Right renal pelvis (tissue), 4 donors: Measurements from ENCODE around the gene LOXL1. TPM values are rescaled to one million over a fixed set of nuclear protein-coding genes. Genes with fewer than 3 reads are reported as not detected.

Source experiments
- DNase-seq, 4 donors: peaks; one replicate each; pipeline ENCODE4 v3.0.0-alpha.2; 2013; ENCODE audit warnings: low read depth in 4 of 4, low spot score in 3 of 4, missing footprints in 1 of 4
- polyA plus RNA-seq, 4 donors: library from polyadenylated mRNA; unstranded; fragments of 120-200 nt; gene quantifications; one replicate each; pipeline ENCODE4 v1.2.1, GENCODE V29; 2013; ENCODE audit not compliant: insufficient read length in 4 of 4

The LOXL1 gene
- polyA plus RNA-seq: 10 to 100 TPM; 80.8 to 86.6 (median 85.0) TPM

- peak in 2 of 4 donors; percentile 58 to 72 for DNase-seq
Observed at GRCh38 chr15:73926219-73927002, at the start of gene LOXL1. Gene LOXL1, plus strand, starts transcription at chr15:73926462. Its CDS starts 322 bp downstream, at chr15:73926784.

DNA sequence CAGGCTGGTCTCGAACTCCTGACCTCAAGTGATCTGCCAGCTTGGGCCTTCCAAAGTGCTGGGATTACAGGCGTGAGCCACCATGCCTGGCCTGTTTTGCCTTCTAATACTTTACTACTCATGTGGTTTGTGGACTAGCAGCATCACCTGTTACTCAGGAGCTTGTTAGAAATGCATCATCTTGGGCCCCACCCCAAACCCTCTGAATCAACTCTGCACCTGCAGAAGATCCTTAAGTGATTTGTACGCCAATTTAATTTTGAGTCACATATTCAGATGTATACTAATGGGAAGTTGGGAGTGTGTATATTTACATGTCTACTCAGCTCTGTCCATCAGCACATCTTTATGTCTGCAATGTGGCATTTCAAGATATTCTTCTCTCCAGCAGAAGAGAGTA, 46.8 kb upstream of the LOXL1 start:
- DNase-seq: no peak

DNA sequence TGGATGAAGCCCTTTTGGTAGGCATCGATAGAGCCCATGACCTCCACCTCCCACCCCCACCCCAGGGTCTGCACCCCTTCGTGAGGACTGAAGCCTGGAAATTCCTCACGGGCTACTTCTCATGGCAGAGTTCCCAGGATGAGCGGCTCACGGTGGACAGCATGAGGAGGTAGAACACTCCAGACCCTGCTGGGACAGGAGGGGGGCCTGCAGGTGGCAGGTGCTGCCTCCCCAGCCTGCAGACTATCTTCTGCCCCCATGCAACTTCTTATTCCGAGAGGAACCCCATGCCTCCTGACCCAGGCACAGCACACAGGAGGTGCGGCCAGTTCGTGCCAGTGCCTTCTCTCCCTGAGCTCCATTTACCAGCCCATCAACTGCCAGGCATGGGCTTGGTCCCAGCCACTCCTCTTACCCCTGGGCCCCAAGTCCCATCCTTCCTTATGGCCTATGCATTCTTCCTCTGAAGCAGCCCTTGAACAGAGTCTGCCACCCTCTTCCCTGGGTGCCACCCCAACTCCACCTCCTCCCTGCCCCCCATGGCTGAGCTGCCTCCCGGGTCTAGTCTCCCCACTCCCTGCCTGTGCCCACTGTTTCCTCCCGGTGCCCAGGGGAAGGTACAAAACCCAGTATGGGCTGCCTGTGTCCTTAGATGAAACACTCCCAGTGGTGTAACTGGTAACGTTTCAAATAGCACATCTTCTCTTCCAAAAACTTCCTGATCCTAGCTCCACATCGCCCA, 44.5 kb upstream of the LOXL1 start:
- no peak for DNase-seq

GRCh38 chr15:73882761-73883419, 43.4 kb upstream of the LOXL1 start:
- no peak for DNase-seq

GRCh38 chr15:73884159-73884558, 42.1 kb upstream of the LOXL1 start:
- DNase-seq: no peak

GRCh38 chr15:73885954-73886700, 40.1 kb upstream of the LOXL1 start:
- DNase-seq: no peak

GRCh38 chr15:73886717-73887345, 39.4 kb upstream of the LOXL1 start:
- no peak for DNase-seq

DNA sequence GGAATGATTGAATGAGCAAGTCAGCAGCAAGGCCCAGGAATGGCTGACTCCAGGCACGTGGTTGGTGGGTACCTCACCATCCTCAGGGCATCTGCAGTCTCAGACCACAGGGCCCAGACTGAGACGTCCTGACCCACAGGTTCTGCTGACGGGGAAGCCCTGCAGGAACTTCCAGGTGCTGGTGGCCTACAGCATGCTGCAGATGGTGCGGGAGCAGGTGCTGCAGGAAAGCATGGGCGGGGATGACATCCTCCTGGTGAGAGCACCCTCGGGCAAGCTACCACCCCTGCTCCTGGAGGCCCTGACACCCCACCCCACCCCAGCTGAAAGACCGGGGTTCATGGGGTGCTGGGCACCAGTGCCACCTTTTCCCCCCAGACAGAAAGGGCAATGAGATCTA, 38.8 kb upstream of the LOXL1 start:
- DNase-seq: no peak

DNA sequence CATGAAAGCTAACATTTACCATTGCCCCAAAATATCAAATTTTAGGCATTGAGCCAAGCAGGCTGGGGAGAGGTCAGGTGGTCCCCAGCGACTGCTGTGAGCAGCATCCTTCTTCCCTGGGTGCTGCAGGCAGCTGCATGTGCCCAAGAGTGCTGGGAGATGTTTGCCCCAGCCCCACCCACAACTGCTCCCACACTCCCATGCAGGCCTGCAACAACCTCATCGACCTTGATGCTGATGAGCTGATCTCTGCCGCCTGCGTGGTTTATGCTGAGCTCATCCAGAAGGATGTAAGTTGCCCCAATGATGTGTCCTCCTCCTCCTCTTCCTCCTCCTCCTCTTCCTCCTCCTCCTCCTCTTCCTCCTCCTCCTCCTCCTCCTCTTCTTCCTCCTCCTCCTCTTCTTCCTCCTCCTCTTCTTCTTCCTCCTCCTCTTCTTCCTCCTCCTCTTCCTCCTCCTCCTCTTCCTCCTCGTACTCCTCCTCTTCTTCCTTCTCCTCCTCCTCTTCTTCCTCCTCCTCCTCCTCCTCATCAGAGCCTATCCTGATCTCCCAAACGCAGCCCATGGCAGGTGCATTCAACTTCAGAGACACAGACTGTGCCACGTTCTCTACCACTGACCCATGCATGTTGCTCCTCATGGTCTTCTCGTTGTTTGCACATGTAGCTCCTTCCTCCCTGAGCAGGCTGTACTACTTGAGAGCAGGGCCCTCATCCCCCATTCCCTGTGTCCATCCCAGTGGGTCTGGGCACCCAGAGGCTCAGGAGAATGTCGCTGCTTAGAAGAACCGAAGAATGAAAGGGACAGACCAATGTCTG, 37.8 kb upstream of the LOXL1 start:
- no peak for DNase-seq

DNA sequence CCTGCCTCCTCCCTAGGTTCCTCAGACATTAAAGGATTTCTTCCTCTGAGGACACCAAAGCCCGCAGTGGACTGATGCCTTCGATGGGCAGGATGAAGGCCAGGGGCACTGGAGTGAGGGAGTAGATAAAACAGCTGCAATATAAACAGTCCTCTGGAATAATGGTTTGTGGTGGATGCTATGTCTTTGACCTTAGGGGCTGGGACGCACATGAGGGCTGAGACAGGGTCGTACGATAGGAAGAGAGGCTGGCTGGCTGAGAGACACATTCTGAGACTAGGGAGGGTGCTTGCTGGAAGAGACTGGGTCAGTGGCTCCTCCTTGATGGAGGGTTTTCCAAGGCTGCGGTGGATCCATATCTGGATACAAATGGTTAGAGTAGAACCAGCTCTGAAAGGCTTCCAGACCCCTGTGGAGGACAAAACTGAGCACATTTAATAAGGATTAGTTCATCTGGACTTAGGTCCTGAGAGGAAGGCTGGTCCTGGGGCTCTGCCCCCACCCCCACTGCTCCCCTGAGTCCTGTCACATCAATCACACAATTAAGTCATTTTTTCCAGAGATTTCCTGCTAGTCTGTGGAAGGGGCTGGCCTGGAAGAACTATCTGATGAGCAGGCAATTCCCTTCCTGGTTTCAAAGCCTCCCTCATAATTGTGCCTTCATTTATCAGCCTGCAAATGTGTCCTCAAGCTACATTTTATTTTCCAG, 37.1 kb upstream of the LOXL1 start:
- DNase-seq: no peak

DNA sequence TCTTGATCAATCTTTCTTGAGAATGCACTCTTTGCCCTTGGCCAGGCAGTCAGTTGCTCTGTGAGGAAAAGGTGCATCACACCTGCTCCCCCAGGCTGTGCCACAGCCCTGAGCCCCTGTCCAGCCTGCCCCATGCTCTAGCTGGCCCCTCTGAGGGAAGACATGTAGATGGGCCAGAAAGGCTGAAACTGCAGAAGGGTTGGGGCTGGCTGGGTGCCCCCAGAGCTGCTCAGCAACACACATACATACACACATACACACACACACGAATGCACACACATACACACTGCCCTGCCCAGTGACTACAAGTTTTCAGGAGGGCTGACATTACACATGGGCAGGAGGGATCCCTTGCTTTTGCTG, 36.5 kb upstream of the LOXL1 start:
- DNase-seq: no peak

DNA sequence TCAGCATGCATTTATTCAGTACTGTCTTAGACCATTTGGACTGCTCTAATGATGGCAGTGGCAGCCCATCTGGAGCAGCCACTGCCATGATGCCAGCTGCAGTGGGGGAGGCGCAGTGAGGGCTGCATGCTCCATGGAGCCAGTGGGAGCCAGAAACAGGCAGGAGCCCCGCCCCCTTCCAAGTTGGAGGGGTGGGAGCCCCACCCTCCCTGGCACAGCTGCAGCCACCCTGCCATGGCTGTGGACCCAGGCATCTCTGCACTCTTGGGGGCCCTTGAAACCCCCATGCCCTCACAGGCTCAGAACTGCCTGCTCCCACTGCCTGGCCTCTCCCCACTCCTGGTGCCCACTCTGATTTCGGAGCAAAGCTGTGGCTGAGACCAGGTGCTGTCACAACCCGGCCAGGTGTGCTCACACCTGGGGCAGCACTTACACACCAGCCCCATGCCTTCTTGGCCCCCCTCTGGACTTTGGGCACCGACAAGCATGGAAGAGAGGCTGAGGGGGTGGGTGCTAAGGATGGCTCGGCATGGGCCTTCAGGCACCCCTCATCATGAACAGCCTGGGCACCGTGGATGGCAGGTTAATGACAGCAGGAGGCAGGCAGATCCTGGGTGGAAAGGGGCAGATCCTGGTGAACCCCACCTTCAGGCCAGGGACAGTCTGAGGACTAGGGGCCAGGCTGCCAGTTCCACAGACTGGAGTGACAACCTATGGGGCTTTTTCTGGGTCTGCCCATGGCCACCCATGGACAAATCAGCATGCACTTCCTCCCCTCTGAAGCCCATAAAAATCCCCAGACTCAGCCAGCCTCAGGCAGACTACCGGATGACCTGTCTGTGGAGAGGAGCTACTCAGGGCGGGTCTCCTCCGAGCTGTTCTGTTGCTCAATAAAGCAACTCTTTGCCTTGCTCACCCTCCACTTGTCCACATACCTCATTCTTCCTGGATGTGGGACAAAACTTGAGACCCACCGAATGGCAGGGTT, 34.6 kb upstream of the LOXL1 start:
- no peak for DNase-seq

DNA sequence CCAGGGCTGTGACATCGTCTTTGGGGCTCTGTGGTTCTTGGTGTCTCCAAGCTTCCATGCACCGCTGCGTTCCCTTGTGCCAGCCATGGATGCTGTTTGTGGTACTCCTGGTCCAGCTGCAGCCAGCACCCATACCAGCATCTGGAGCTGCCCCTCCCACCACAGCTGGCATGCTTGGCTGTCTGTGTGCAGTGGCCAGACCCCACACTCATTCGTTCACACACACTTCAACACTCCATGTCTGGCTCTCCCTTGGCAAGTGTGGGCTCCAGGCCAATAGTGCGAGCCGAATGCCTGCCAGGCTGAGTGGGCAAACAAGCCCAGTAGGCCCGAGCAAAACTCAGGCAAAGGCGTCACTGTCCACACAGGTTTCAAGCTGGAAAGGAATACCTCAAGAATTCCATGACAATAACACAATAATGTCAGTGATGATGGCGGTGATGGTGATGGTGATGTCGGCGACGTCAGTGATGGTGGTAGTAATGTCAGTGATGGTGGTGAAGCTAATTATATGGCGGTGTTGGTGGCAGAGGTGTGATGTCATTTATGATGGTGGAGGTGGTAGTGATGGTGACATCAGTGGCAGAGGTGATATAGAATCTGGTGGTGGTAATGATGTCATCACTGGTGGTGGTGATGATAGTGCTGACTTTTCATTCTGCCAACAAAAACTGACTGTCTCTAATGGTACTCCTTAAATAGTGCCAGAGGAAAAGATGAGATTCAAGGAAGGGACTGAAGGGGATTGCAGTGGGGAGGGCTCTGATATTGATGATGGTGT, 33.6 kb upstream of the LOXL1 start:
- DNase-seq: no peak

DNA sequence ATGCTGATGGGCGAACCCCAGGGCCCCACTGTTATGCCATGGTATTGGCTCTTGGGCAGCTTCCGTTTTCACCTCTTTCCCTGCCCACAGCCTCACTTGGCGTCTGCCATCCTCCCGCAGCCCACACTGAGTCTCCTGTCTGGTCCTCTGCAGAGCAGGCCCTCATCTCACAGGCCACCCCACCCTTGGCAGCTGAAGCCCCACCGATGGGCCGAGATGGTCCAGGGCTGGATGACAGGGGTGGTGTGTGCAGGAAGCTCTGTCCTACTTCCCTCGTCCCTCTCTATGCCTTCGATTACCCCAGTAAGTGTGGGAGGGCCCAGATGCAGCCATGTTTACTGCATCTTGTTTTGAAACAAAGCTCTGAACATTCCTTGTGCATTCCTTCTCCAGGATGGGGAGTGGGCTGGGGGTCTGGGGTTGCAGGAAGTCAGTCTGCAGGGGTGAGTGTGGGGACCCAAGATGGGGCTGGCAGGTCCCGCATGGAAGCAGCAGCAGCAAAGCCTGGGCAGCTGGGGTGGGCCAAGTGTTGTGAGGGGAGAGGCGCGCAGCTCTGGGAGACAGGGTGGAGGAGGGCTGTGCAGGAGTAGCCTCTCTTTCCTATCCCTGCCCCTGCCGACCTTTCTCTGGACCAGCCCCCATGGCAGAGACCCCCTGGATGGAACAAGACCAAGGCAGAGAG, 32.0 kb upstream of the LOXL1 start:
- DNase-seq: no peak

- no peak for DNase-seq
Observed at GRCh38 chr15:73897441-73898261, 28.6 kb upstream of the LOXL1 start.
